ENCODE data around the gene ZNF444.
"Not testable (repeated sequence)": the region's sequence is repeated elsewhere in the genome, so short reads cannot be mapped to it uniquely, and the experiment has no call there.

Gene ZNF444

DNA sequence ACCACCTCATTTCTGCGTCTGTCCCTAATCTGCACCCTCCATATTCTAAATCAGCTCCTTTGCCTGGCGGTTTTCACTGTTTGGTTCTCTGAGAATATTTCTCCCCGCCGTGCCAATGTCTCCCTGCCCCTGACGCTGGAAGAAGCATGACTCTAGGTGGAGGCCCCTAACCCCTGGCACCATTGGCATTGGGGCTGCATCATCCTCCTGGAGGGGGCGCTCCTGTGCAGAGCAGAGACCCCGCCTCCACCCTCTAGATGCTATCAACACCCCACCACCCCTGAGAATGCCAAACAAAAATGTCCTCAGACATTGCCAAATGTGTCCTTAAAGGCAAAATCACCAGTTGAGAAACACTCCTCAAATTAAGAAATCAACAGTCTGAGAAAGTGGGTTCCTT lies 50.0 kb downstream of the ZNF444 start:
- no peak for DNase-seq

DNA sequence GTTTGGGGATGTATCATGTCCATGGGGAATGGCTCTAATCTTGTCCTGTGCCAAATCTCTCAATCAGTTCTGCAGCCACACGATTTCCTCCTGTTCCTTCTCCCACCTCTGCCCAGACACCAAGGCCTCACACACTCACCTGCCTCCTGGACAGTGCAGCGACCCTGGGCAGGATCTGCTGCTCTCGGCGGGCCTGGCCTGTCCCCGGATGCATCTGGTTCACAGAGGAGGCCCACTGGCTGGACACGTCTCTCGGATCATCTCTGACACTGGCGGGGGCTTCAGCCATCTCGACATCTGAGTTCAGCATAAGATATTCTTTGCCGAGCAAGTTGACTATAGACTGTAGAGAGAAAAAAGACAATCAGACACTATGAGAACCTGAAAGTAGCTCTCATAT lies 50.6 kb downstream of the ZNF444 start:
- DNase-seq, result no peak

DNA sequence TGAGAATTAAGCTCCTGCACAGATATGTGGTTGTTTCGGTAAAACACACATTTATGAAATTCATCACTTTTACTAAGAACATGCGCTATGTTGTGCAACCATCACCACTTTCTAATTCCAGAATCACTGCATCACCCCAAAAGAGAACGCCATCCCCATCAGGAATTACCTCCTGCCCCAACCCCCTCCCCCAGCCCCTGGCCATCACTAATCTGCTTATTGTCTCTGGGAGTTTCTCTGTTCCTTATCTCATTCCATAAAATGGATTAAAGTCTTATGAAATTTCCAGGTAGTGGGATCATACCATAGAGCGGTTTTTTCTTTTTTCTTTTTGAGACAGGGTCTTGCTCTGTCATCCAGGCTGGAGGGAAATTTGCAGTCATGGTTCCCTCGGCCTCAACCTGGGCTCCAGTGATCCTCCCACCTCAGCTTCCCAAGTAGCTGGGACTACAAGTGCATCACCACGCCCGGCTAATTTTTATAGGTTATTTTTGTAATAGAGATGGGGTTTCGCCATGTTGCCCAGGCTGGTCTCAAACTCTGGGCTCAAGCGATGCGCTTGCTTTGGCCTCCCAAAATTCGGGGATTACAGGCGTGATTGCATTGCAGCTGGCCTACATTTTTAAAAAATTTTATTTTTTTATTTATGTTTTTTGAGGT lies 53.0 kb downstream of the ZNF444 start:
- DNase-seq, result no peak

DNA sequence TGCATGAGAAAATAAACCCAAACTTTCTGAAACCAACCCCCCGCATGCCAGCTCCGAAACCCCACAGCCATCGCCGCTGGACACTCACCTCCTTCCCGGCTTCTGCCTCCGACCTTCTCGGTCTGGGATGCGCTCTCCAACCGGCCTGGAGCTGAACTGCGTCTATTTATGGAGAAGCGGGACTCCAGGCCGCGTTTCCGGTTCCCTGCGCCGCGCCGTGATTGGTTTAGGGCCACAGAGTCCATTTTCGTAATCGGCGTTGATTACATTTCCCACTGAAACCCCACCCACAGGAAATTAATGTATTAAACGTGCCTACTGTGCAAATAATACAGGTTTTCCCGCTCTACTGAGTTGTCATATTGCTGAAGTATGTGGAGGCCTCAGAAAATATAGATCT lies 56.6 kb downstream of the ZNF444 start, which contains the start of gene ZSCAN5B:
ZSCAN5B (minus strand) TSS at position 138 of the 400 bp plus-strand sequence. CDS start 4,731 bp downstream, outside the sequence.
- DNase-seq, result not testable (repeated sequence)

DNA sequence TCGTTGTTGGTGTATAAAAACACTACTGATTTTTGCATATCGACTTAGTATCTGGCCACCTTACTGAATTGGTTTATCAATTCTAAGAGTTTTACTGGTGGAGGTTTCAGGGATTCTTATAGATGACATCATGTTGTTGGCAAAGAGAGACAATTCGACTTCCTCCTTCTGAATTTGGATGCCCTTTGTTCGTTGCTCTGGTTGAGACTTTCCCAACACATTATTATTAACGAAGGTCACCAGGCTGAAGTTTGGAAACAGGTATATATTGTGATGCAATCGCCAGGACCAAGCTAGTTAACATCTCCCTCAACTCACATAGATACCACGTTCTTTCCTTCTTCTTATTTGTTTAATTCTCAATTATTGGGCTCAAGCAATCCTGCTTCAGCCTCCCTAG lies 58.6 kb downstream of the ZNF444 start:
- no peak for DNase-seq

DNA sequence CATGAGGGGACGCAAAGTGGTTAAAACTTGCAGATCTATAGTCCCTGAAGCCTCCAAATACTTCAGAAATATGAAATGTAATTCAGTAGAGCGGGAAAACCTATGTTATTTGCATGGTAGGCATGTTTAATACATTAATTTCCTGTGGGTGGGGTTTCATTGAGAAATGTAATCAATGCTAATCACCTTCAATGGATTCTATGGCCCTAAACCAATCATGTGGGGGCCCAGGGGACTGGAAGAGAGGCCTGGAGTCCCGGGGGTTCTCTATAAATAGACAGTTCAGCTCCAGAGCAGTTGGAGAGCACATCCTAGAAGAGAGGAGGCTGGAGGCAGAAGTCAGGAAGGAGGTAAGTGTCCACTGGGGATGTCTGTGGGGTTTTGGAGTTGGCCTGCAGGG lies 60.9 kb downstream of the ZNF444 start, which contains the start of gene ZSCAN5C:
ZSCAN5C (plus strand) TSS at position 301 of the 400 bp plus-strand sequence. CDS start 3,641 bp downstream, outside the sequence.
- no peak for DNase-seq

DNA sequence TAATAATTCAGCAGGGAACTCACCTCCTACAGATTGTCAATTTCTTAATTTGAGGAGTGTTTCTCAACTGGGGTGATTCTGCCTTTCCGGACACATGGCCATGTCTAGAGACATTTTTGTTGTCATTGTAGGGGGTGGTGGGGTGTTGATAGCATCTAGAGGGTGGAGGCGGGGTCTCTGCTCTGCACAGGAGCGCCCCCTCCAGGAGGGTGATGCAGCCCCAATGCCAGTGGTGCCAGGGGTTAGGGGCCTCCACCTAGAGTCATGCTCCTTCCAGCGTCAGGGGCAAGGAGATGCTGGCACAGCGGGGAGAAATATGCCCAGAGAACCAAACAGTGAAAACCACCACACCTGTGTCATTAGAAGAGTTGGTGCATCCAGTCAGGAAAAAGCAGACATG lies 66.5 kb downstream of the ZNF444 start:
- not testable (repeated sequence) for DNase-seq

DNA sequence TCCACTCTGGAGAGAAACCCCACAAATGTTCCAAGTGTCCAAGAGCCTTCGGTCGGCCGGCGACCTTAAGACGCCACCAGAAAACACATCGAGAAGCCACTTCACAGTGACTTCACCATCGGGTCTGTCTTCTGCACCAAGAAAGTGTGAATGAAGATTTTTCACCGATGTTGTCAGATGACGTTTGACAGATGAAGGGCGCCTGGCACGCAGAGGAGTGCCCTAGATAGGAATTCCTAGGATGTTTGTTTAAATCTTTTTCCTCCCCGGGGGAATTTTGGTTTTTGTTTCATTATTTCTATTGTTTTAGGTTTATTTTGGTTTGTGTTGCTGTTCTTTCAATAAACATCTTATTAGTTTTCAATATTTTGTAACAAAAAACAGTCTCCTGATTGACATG lies 68.0 kb downstream of the ZNF444 start:
- no peak for DNase-seq

DNA sequence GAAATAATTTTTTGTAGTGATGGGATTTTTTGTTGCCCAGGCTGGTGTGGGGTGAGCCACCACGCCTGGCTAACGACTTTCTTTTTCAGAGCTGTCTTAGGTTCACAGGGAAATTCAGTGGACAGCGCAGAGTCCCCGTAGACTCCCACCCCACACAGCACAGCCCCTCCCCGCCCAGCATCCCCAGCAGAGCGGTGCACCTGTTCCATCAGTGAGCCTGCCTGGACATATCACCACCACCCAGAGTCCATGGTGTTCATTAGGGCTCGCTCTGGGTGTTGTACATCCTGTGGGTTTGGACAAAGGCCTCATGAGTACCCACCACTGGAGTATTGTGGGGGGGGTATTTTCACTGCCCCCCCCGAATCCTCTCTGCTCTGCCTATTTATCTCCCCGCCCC lies 68.9 kb downstream of the ZNF444 start:
- DNase-seq, result not testable (repeated sequence)
